HG02885 (cell line): ENCODE measurements around the gene DHRS4L2.
"Not testable (repeated sequence)": the region's sequence is repeated elsewhere in the genome, so short reads cannot be mapped to it uniquely, and the experiment has no call there.

ENCODE experiments used
- ATAC-seq: cut with Tn5 transposase; IDR thresholded peaks from one replicate; pipeline ENCODE4 v1.9.1; 2021; ENCODE audit warnings: mild to moderate bottlenecking; ENCODE audit not compliant: unreplicated experiment, poor library complexity

DHRS4L2 gene

GRCh38 chr14:24013654-24014514 lies 25.2 kb downstream of the DHRS4L2 start:
- ATAC-seq = peak; percentile 68

DNA sequence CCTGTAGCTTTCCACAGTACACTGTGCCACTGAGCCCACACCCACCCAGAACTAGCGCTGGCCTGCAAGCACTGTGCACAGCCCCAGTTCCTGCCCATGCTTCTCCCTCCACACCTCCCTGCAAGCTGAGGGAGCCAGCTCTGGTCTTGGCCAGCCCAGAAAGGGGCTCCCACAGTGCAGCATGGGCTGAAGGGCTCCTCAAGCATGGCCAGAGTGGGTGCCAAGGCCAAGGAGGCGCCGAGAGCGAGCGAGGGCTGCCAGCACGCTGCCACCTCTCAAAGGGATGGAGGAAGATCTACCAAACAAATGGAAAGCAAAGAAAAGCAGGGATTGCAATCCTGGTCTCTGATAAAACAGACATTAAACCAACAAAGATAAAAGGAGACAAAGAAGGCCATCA lies 27.0 kb downstream of the DHRS4L2 start:
- ATAC-seq = not testable (repeated sequence)

DNA sequence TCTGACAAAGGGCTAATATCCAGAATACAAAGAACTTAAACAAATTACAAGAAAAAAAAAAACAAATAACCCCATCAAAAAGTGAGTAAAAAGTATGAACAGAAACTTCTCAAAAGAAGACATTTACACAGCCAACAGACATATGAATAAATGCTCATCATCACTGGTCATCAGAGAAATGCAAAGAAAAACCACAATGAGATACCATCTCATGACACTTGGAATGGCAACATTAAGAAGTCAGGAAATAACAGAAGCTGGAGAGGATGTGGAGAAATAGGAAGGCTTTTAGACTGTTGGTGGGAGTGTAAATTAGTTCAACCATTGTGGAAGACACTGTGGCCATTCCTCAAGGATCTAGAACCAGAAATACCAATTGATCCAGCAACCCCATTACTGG lies 30.2 kb downstream of the DHRS4L2 start:
- ATAC-seq = not testable (repeated sequence)

- ATAC-seq = peak; percentile 67
Measured at GRCh38 chr14:24019944-24020343, 31.2 kb downstream of the DHRS4L2 start.

DNA sequence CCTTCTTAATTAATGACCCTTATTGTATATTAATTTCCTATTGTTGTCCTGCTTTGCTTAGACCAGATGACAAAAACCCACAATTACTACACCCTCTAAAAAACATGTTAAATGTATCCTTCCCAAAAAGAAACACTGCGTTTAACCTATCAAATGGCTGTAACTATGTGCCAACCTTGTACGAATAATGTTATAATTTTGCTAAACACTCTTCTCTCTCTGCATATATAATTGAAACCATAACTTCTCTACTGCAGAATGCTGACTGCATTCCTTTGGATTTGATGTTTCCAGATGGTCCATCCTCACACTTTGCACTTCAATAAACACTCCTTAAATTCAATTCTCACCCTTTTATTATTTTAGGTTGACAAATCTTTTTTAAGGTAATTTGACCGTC lies 31.8 kb downstream of the DHRS4L2 start:
- ATAC-seq = not testable (repeated sequence)

- not testable (repeated sequence) for ATAC-seq
Measured at GRCh38 chr14:24024939-24025418, 36.2 kb downstream of the DHRS4L2 start.

- ATAC-seq = not testable (repeated sequence)
Measured at GRCh38 chr14:24029687-24030086, 41.0 kb downstream of the DHRS4L2 start.

DNA sequence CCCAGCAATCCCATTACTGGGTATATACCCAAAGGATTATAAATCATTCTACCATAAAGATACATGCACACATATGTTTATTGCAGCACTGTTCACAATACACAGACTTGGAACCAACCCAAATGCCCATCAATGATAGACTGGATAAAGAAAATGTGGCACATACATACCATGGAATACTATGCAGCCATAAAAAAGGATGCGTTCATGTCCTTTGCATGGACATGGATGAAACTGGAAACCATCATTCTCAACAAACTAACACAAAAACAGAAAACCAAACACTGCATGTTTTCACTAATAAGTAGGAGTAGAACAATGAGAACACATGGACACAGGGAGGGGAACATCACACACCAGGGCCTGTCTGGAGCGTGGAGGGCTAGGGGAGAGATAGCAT lies 42.6 kb downstream of the DHRS4L2 start:
- not testable (repeated sequence) for ATAC-seq

DNA sequence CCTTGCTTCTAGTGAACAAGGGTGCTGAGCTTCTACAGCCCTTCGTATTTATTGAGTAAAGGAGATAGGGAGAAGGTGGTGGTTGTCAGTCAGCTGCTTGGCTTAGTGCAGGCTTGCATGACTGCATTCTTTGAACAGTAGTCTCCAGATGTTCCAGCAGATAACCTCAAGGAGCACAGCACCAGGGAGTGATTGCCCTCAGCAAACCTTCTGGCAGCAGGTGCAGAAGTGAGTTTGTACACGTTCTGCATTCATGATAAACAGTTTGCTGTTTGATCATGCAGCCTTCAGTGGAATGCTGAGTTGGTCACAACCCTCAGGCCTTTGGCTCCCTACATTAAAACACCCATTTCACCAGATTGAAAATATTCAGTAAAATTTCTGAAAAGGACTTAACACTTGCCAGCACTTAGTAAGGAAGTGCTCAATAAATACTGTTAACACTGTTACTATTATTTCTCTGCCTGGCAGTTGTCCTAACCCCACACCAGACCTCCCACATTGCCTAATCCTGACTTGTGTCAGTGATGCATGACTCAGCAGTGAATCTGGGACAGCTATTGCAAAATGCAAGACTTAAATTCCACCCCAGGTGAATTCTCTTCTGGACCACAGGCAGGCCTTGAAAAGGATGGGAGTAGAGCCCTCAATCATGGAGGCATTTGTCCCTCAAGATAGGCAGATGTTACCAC lies 44.1 kb downstream of the DHRS4L2 start:
- no peak for ATAC-seq

DNA sequence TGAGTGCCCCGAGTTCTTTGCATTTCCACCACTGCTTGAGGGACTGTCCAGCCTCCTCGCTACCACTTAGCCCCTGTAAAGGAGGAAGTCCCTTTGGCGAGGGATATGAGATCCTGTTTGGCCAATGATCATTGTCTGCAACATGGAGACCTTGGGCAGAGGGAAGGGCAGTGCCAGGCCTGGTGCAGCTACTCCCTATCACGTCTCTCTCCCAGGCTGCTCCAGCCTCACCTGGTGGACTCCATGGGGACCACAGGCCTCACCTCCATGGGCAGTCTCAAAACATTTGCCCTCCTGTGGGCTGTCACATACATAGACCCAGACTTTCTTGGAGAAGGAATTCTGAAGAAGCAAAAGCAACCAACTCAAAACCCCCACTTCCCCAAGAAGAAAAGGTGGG lies 47.0 kb downstream of the DHRS4L2 start:
- ATAC-seq = peak; percentile 22

DNA sequence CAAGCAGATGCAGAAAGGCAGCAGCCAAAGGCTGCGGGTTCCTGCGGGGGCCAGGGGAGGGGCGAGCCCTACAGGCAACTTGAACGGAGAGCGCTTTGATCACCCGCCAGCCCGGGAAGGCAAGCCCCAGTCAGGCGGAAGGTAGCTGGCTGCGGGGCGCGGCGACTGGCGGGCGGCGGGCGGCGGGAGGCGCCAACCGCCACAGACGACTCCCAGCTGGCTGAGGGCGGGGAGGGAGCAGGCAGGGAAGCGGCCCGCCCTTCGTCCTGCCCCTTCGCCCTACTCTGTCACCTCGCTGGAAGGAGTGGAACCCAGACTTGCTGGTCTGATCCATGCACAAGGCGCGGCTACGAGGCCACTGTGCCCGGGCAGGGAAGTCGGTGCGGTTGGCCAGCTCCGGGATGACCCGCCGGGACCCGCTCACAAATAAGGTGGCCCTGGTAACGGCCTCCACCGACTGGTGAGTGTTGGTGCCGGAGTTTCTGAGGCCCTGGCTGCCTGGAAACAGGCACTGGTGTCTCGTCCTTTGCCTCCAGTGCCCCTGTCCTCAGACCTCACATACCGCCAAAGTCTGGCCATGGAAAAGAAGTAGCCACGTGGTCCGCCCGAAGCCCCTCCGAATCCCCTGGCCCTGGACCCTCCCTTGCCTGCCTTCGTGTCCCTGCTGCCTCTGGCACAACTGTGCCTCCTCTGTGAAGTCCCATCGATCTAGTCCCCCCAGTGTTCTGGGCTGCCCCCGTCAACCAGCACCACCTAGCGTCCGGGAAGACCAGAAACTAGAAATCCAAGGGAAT lies 47.6 kb downstream of the DHRS4L2 start:
- ATAC-seq = peak; percentile 73

GRCh38 chr14:24036963-24037657 lies 48.4 kb downstream of the DHRS4L2 start:
- ATAC-seq = peak; percentile 20

- no peak for ATAC-seq
Measured at GRCh38 chr14:24037658-24038037, 48.9 kb downstream of the DHRS4L2 start.

DNA sequence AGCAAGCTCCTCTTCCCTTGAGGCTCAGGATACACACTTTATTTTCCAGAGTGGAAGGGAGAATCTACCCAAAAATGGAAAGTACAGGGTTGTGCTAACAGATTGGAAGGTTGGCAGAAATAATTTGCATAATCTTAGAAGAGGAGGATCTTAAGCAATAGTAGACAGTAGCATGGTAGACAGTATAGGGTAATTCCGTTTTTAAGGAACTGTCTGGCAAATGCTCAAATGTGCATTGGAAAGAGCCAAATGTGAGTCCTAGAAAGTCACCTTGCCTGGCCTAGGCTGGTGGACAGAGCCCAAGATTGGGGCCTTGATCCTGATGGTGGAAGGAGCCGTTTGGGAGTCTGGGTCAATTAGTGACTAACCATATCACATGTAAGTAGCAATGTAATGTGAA lies 50.0 kb downstream of the DHRS4L2 start:
- ATAC-seq = no peak

DNA sequence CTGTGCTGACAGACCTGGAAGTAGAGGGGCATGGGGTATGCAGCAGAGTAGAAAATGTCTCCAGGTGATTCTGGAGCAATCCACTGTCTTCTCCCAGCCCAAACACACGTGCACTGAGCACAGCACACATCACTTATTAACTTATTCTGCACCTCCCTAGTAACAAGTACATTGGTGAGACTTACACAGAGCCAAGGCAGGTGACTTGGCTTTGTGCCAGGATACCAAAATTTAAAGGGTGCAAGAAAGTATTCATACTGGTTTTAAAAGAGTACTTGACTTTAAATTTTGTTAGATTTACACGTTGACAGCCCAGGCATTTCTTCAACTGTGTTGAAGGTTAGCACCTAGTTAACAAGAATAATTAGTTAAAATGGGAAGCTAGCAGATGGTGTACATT lies 52.0 kb downstream of the DHRS4L2 start:
- ATAC-seq = no peak

DNA sequence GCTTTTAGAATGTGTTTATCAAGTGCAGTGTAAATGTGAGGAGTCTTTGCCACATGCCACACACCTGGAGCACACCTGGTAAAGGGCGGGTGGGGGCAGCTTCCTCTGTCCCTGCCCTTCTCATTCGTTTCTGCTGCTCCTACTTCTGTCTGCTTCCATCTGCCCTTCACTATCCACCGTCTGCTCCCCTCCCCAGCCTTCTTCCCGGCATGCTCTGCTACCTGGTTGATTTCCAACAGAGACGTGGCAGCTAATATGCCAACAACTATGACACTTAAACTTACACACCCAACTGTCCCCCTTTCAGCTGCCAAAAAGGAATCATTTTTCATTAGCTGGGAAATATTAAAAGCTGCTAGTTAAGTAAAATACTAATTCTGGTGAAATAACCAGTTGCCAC lies 54.0 kb downstream of the DHRS4L2 start:
- no peak for ATAC-seq

DNA sequence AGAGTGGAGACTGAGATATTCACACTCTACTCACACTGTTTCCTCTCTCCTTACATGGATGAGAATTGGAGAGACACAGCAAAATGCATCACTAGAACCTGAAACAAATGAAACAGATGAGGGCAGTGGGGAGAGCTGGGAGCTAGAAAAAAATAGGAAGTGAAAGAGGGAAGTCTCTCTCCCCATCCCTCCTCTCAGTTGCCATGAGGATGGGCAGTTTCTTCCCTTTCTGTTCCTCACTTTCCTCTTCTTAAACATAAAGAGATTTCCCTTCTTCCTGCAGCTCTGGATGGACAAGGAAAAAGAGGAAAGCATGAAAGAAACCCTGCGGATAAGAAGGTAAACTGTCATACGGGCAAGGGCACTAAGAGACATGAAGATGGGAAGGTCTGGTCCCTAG lies 60.3 kb downstream of the DHRS4L2 start:
- not testable (repeated sequence) for ATAC-seq

GRCh38 chr14:24050753-24051152 lies 62.0 kb downstream of the DHRS4L2 start:
- ATAC-seq = not testable (repeated sequence)

GRCh38 chr14:24051176-24051788 lies 62.6 kb downstream of the DHRS4L2 start:
- peak; percentile 11 for ATAC-seq
